Testis (tissue), 2 donors: ENCODE data around the gene DPF3.

ENCODE experiments used
- POLR2A ChIP-seq: fragments of 450-650 bp; IDR thresholded peaks from one replicate; pipeline ENCODE4 v1.6.1; 2017; ENCODE audit warnings: antibody characterized with exemption, mild to moderate bottlenecking, moderate library complexity
- TF ChIP-seq, protein P1 (sequence below), 3 experiments: fragments of 450-650 bp in 2 of 3; fragments of 200-600 bp in 1 of 3; sonication (generic) in 1 of 3; IDR thresholded peaks; one replicate each; pipeline ENCODE4 v1.5.1; 2016 to 2019; ENCODE audit warnings: antibody characterized with exemption in 3 of 3, mild to moderate bottlenecking in 2 of 3, moderate library complexity in 1 of 3

DNA sequence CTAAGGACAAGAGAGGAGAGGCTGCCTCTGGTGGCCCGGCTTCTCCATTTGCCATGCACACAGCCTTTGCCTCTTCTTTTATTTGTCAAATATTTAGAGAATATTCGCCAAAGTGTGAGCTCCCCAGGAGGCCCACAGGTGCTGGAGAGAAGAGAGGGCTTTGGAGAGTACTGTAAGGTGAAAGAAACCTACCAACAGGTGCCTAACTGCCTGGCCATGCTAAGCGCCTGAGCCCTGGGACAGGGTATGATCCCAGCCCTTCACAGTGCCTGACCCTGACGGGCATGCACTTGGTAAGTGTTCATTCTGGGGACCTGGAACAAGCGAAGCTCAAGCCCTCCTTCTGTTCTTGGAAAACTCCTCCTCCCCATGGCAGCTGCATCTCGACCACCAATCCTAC is 106.1 kb downstream of the DPF3 start:
- no peak for TF ChIP-seq POLR2A
- TF ChIP-seq, protein P1, sequence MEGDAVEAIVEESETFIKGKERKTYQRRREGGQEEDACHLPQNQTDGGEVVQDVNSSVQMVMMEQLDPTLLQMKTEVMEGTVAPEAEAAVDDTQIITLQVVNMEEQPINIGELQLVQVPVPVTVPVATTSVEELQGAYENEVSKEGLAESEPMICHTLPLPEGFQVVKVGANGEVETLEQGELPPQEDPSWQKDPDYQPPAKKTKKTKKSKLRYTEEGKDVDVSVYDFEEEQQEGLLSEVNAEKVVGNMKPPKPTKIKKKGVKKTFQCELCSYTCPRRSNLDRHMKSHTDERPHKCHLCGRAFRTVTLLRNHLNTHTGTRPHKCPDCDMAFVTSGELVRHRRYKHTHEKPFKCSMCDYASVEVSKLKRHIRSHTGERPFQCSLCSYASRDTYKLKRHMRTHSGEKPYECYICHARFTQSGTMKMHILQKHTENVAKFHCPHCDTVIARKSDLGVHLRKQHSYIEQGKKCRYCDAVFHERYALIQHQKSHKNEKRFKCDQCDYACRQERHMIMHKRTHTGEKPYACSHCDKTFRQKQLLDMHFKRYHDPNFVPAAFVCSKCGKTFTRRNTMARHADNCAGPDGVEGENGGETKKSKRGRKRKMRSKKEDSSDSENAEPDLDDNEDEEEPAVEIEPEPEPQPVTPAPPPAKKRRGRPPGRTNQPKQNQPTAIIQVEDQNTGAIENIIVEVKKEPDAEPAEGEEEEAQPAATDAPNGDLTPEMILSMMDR (IDR thresholded peaks at IDR 0.05): no peak
